ENCODE measurements around the gene WDR55.

GRCh38 chr5:140631831-140632365 is 32.8 kb upstream of the WDR55 start:
- TF ChIP-seq CTCF (IDR thresholded peaks at IDR 0.05) (no peak), EP300 (IDR thresholded peaks at IDR 0.05) (no peak), POLR2AphosphoS5 (IDR thresholded peaks at IDR 0.05) (no peak)

All from sigmoid colon (tissue), 4 donors.